Activated CD8-positive, alpha-beta memory T cell treated with anti-CD3 and anti-CD28 coated beads, Interleukin-2, amount 50 U/mL, for 48 hours (primary cell): ENCODE results near the gene ABCD4.
"Not testable (repeated sequence)": the region's sequence is repeated elsewhere in the genome, so short reads cannot be mapped to it uniquely, and the experiment has no call there.

Source experiments
- DNase-seq: peaks from one replicate; pipeline ENCODE4 v3.0.0-alpha.2; 2020

The ABCD4 gene

DNA sequence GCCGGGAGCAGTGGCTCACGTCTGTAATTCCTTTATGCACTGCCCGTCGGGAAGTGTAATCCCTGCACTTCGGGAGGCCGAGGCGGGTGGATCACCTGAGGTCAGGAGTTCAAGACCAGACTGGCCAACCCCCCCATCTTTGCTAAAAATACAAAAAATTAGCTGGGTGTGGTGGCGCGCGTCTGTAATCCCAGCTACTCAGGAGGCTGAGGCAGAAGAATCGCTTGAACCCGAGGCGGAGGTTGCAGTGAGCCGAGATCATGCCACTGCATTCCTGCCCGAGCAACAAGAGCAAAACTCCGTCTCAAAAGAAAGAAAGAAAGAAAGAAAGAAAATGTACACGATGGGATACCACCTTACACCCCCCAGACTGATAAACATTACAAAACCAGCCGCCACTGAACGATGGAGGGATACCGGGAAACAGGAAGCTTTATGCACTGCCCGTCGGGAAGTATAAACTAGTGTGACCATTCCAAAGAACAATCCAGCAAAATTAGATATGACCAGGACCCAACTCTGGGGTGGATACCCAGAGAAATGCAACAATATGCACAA, 1.1 kb downstream of the ABCD4 start:
- DNase-seq, result no peak

DNA sequence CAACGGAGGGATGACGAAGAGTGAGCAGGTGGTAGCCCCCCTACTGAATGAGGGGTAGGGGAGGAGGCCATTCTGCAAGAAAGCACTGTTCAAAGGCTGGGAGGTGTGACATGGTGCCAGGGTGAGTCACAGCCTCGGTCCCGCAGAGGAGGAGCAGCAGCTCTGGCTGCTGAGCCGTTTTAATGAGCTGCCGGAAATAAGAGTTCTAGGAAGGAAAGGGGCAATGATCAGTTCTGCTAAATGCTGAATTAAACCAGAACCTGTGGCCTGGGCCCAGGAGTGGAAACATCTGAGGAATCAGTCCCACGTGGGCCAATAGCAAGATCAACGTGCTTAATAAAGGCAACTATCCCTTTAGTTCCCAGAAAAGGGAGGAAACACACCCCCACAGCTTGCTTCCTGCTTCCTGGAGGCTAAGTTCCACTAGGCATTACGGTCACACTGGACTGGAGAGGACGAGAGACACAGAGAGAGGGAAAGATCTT, 3.6 kb downstream of the ABCD4 start:
- no peak for DNase-seq

DNA sequence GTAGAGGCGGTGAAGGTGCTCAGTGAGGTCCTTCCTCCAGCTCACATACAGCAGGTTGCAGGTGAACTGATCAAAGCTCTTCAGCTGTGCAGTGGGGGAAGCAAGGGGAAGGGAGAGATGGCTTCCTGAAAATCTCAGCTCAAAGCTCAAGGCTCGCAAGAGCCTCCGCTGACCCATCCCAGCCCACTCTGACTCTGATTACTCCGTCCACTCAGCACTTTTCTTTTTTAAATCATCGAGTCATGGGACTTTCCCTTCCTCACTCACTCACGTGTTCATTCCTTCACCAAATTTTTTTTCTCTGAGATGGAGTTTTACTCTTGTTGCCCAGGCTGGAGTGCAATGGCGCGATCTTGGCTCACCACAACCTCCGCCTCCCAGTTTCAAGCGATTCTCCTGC, 4.7 kb downstream of the ABCD4 start:
- no peak for DNase-seq

DNA sequence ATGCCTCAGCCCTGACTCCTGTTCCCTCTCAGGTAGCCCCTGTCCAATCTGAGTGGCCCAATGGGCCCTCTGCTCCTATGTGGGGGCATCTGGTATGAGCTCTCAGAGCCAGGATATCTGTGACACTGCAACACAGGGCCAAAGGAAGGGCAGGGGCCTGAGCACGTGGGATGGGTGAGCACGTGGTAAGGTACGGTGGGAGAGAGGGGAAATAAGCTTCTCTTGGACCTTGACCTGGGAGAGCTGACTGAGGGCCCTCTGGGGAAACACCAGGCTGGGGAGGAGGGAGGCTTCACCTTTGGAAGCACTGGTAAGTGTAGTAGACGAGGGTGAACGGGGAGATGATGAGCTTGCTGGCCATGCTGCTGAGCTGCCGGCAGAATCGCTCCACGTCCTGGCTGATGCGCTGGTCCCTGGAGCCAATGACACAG, 6.7 kb downstream of the ABCD4 start:
- DNase-seq, result no peak

DNA sequence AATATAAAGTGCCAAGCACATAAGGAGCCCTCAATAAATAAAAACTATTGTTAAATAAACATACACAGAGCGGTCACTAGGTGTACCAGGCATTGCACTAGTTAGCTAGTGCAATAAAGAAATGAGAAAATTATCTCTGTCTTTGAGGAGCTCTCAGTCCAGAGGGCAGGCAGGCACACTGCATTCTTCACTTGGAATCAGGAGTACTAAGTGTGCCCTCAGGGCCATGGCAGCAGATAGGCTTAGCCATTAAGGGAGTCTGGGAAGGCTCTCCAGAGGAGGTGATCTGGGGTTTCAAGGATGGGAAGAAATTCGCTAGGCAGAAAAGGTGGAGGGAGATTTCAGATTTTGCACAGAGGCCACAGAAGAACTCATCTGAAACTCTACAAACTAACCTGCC, 9.1 kb downstream of the ABCD4 start:
- DNase-seq, result no peak

DNA sequence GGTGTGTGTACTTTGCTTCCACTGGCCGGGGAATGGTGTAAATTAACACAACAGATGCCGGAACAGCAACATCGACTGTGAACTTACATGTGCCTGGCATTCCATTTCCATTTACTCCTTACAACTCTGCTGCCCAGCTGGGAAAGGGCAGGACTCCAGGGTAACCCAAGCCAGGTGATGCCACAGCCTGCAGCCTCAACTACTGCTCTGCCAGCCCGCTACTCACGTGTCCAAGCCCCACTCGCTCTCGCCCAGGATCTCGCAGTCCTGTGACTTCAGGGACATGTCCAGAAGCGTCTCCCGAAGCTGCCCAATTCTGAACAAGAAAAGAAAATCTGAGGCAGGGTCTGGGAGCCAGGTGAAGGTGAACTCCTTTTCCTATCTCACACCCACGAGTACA, 10.7 kb downstream of the ABCD4 start:
- DNase-seq, result no peak

DNA sequence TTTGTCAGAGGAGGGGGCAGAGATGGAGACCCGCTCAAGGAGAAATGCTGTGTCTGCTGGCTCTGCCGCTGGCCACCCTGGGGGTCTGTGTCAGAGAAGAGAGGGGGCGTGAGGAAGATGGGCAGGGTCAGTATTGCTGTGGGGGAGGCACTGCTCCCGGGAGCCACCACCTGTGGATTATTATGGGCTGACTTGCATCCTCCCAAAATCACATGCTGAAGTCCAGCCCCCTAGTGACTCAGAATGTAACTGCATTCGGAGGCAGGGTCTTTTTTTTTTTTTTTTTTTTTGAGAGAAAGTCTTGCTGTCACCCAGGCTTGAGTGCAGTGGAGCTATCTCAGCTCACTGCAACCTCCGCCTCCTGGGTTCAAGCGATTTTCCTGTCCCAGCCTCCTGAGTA, 12.3 kb downstream of the ABCD4 start:
- DNase-seq, result no peak

DNA sequence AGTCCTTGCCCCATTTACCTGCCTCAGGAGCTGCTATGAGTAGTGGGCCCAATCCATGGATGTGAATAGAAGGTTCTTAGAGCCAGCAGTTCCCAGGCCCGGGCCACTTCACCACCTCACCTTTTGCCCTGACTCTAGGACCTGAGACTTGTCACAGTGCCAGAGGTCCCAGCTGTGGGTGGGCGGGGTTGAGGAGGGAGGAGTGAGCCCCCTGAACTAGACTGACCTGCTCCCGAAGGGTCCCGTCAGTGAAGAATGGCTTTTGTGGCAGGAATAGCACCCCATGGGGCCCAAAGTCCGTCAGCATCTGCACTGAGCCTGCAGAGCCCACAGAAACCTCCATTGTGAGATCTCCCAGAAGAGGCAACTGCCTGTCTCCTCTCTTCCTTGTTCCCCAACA, 12.9 kb downstream of the ABCD4 start:
- DNase-seq, result no peak

DNA sequence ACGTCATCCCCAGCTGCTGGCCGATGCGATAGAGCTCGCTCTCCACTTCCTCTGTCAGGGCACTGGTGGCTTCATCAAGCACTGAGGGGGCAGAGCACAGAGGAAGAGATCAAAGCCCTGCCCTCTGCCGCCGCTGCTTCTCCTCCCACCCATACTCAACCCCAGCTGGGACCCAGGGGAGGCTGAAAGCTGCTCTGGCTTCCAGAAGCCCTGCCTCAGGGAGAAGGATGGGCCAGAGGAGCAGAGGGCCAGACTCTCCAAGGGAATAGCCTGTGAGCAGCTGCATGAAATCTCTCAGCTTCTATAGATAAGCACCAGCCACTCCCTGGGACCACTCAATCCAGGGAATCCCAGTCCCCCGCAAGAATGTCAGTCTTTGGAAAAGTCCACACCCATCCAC, 16.0 kb downstream of the ABCD4 start:
- no peak for DNase-seq

DNA sequence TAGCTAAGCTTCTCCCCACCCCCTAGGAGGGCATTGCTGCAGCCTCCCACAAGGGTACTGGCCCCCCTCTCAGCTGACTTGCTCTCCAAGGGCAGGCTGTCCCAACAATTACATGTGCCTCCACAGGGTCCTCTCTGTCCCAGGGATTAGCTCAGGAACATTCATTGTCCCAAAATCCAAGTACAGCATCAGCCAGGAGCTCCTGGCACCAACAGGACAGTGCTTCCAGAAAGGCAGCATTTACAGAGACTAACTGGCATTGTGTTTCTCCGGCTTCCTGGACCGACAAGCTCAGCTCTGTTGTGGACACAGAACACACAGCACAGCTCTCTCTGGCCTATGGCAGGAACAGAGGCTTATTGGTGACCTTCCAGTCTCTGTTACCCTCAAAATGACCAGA, 21.7 kb downstream of the ABCD4 start:
- no peak for DNase-seq

DNA sequence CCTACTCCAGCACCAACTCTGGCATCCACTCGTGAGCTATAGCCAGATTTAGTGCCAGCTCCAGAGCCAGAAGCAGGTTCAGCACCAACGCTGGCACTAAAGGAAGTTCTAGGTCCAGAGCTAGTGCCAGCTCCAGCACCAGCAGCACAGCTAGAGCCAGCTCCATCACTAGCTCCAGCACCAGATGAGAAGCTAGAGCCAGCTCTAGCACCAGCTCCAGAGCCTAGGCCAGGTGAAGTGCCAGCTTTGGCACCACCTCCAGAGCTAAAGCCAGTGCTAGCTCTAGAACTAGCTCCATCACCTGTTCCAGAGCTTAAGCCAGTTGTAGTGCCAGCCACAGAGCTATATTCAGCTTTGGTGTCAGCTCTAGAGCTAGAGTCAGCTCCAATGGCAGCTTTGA, 24.7 kb downstream of the ABCD4 start:
- no peak for DNase-seq

DNA sequence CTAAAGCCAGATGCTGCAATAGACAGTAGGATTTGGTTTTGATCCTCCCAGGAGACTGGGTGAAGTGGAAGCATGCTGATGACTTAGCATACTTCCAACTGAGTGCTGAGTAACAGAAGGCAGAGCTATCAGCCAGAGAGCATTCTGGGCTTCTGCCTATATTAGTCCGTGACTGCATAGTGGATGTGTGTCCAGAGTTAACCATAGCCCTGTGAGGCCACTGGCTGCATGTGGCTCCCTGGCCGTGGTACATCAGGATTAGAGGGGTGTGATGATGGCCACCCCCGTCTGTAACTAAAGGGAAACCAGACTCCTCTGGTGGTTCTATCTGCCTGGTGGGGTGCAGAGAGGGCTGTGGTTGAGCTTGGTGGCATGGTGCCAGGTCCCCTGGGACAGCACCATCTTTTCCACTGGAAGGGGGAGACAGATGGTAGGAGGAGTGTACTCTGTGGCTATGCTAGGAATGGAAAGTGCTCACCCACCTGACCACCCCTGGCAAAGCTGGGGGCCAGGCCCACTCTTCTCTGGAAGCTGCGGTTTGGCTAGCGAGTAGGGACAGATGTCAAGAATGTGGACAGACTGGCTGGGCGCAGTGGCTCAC, 27.4 kb downstream of the ABCD4 start:
- DNase-seq, result no peak

DNA sequence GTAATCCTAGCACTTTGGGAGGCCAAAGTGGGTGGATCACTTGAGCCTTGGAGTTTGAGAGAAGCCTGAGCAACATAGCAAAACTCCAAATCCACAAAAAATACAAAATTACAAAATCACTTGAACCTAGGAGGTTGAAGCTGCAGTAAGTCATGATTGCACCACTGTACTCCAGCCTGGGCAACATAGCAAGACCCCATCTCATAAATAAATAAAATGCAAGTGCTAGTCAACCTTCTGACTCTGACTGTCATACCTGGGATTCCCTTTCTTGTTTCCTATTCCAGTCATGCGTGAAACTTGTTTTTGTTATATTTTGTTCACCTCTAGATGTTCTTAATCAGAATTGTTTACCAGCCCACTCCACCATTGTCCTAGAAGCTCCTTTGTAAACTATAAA, 31.4 kb downstream of the ABCD4 start:
- DNase-seq, result no peak

DNA sequence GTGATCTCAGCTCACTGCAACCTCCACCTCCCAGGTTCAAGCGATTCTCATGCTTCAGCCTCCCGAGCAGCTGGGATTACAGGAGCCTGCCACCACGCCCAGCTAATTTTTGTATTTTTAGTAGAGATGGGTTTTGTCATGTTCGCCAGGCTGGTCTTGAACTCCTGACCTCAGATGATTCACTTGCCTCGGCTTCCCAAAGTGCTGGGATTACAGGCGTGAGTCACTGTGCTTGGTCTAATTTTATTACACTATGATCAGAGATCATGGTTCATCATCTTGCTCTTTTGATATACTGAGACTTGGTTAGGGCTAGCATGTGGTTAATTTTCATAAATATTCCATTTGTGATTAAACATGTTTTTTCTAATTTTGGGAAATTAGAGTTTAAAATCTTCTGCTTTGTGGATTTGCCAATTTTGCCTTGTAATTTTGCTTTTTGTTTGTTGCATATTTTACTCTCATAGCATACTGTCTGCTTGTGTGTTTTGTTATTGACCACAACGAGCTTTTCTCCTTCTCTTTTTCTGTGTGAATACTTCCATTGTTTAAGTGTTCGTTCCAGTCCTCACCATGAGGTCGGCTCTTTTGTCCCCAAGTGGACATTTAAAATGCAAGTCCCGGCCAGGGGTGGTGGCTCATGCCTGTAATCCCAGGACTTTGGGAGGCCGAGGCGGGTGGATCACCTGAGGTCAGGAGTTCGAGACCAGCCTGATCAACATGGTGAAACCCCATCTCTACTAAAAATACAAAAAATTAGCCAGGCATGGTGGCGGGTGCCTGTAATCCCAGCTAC, 32.2 kb downstream of the ABCD4 start:
- DNase-seq, result not testable (repeated sequence)

DNA sequence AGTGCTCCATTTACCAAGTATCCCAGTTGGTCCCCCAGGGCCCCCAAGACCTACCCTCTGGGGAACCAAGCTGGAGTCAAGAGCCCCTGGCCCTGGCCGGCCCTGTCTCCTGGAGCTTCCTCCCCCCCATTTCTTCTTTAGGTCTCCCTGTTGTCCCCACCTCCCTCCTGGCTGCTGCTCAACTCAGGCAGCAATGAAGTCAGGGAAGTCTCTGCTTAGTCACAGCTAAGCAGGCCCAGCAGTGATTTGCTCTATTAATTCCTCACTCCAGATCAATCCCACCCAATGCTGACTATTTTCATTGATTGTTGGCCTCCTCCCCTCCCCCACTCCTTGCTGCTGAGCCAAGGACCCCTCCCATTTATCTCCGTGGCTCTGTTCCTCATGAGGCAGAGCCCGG, 35.1 kb downstream of the ABCD4 start:
- no peak for DNase-seq

DNA sequence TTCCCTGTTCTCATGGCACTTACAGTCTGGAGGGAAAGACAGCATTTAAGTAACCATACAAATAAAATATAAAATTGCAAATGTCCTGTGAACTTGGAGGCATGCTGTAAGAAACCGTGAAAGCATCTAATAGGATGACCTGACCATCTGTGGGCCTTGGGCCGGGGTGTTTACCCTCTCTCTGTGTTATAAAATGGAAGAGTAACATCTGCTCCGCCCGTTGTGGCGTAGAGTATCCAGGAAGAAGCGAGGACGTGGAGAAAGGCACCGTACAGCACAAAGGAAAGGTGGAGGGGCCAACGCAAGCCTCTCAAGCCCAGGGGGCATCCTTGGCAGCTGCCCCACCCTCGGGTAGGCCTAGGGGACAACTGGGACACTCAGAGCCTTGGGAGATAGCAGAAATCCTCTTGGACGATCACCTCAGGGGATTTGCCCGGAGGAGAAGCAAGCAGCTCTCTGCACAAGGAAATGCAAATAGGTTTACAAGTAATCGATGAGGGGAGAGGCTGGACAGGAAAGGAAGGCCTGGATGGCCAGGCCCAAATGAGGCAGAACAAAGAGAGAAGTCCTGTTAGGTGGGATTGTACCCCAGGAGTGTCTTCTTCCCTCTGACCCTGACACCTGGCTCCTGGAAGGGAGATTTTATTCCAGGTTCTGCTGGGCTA, 37.3 kb downstream of the ABCD4 start:
- DNase-seq, result no peak

DNA sequence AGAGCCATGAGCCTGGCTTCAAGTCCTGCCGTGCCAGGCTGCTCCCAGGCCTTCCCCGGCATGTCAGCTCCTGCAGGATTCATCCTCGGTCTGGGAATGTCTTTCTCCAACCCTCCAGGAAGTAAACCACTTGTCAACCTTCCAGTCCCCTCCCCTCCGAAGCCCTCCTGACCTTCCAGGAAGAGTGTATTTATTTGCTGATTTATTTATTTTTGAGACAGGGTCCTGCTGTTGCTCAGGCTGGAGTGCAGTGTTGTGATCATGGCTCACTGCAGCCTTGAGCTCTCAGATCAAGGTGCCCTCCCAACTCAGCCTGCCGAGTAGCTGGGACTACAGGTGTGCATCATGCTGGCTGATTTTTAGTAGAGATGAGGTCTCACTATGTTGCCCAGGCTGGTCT, 38.8 kb downstream of the ABCD4 start:
- no peak for DNase-seq

DNA sequence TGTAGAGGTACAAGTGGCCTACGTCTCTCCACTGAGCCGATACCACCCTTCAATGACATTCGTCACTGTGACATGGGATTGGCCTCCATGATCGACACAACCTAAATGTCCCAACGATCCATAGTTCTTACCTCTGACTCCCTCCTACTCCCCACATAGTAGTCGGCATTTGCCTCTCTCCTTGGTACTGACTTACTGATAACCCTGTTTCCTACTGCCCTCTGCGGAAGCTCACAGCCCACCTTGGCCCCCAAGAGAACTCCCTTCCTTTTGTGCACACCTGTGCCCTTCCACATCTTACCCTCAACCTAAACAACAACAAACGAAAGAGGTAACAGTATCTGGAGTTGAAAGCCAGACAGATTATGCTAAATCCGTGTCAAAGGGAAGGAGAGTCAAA, 39.6 kb downstream of the ABCD4 start:
- no peak for DNase-seq

DNA sequence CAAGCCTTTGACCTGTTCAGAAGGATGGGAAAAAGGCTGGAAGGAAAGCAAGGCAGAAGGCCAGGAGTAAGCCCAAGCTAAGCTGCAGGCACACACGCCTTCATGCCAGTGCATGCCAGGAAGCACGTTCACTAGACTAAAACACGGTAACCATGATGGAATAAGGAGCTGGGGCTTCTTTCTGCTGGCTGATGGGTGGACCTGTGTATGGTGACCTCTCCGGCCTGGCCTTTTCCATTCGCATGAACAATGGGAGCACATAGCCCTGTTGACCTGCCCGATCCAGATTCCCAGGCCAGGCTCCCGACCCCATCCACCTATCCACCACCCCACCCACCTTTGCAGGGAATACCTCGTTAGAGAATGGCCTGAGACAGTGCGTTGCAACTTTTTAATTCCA, 40.7 kb downstream of the ABCD4 start:
- DNase-seq, result no peak

DNA sequence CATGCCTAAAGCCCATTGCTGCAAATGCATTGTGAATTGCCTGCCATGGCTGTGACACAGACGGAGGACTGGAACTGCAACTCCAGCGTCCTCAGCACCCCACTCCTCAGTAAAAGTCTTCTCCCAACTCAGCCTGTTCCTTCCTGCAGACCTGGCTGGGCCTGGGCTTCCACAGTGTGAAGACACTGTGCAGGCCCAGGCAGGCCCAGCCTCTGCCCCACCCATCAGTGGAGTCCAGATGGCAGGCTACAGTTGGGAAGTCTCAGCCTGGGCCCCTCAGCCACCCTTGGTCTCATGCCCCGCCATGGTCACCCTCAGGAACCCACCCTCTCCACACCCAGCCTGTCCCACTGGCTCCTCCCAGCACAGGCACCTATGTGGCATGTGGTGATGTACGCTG, 41.4 kb downstream of the ABCD4 start:
- DNase-seq, result no peak

DNA sequence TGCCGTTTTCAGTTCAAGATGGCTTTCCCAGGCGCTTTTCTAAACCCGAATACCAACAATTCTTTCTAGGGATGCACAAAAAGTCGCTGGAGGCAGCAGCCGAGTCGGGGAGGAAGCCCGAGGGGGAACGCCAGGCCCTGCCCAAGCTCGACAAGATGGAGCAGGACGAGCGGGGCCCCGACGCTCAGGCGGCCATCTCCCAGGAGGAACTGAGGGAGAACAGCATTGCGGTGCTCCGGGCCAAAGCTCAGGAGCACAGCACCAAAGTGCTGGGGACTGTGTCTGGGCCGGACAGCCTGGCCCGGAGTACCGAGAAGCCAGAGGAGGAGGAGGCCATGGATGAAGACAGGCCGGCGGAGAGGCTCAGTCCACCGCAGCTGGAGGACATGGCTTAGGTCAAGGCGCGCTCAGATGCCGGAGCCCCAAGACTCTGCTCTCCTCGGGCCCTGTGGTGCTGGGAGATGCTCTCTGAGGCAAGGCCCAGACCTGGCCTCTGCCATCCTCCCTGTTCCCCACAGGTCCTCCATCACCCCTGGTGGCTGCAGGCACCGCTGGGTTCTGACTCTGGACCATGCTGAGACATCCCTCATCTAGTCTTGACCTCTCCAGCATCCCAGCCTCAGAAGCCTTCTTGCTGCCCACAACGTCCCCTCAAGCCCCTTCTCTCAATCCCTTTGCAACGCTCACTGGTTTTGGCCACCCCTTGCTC, 42.1 kb downstream of the ABCD4 start:
- DNase-seq, result no peak

DNA sequence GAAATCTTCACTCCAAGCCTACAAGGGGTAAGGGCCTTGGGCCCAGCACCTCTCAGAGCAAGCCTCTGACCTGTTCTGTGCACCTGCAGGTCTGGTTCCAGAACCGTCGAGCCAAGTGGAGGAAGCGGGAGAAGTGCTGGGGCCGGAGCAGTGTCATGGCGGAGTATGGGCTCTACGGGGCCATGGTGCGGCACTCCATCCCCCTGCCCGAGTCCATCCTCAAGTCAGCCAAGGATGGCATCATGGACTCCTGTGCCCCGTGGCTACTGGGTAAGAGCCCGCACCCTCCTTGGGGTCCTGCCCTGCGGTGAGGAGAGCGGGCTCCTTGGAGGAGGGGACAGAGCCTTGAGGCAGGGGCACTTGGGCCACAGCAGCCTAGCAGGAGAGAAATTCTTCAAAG, 43.2 kb downstream of the ABCD4 start:
- DNase-seq, result no peak

DNA sequence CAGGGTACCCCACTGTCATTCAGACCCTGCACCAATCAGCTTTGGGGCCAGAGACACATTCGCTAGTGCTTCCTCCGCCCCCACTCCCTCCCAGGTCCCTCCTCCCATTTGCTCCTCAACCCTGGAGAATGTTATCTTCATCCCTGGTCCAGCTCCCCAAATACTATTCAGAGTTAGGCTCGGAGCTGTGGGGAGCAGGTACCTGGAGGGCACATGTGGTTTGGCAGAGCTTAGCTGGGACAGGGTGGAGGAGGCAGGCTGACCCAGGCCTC, 44.0 kb downstream of the ABCD4 start:
- no peak for DNase-seq
